Measurements from ENCODE around the gene WDR5. TPM values are rescaled to one million over a fixed set of nuclear protein-coding genes. Genes with fewer than 3 reads are reported as not detected.

Gene WDR5
- total RNA-seq, 1 experiment from 2014 or later: 29.1 TPM

DNA sequence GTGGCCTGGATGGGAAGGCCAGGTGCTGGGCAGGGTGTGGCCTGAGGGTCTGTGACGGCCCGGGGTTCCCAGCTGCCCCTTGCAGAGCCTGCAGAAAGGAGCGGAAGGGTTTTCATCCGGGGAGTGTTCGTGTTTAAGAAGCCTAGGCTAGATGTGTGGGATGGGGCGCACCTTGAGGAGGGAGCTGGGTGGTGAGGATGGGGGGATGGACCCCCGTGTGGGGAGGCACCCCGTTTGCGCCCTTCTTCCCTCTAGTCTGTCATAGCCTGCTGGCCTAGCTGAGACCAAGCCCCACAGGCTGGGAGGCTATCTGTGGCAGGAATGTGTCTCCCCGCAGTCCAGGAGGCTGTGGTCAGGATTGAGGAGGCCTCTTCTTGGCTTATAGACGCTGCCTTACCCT, 16.6 kb downstream of the WDR5 start:
- ChIA-PET POLR2A (ENCODE audit: unreplicated experiment) (no interaction called here), CTCF (no interaction called here)
- no peak overlapping the region for H3K9ac ChIP-seq (ENCODE audit: low read length)
- no peak overlapping the region for H3K27ac ChIP-seq (ENCODE audit: low read length)
- ATAC-seq (no peak), DNase-seq (no peak)
- TF ChIP-seq EZH2phosphoT487 (IDR thresholded peaks at IDR 0.05; ENCODE audit: borderline replicate concordance, low read length) (no peak), EZH2 (IDR thresholded peaks at IDR 0.05; ENCODE audit: low read length, unreplicated experiment) (no peak)
- TF ChIP-seq, protein P1, sequence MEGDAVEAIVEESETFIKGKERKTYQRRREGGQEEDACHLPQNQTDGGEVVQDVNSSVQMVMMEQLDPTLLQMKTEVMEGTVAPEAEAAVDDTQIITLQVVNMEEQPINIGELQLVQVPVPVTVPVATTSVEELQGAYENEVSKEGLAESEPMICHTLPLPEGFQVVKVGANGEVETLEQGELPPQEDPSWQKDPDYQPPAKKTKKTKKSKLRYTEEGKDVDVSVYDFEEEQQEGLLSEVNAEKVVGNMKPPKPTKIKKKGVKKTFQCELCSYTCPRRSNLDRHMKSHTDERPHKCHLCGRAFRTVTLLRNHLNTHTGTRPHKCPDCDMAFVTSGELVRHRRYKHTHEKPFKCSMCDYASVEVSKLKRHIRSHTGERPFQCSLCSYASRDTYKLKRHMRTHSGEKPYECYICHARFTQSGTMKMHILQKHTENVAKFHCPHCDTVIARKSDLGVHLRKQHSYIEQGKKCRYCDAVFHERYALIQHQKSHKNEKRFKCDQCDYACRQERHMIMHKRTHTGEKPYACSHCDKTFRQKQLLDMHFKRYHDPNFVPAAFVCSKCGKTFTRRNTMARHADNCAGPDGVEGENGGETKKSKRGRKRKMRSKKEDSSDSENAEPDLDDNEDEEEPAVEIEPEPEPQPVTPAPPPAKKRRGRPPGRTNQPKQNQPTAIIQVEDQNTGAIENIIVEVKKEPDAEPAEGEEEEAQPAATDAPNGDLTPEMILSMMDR (conservative IDR thresholded peaks at IDR 0.05; ENCODE audit: low read depth, low read length): no peak
- no peaks in the 10 kb centered on the region for H3K79me2 ChIP-seq (ENCODE audit: low read length)
- no peaks in the 10 kb centered on the region for H4K20me1 ChIP-seq (ENCODE audit: low read length)
- H2AFZ ChIP-seq (ENCODE audit: low read length): no peak overlapping the region
- no TSS peak for BruUV-seq (replicated peaks)
- peaks cover 6% of the 10 kb centered on the region for H3K36me3 ChIP-seq (ENCODE audit: low read depth, low read length)
- no peak overlapping the region for H3K4me3 ChIP-seq (ENCODE audit: low read length)
- no peaks in the 10 kb centered on the region for H3K9me2 ChIP-seq (replicated peaks; ENCODE audit: low read length)
- H3K9me3 ChIP-seq (ENCODE audit: low read length): no peaks in the 10 kb centered on the region
- no peaks in the 10 kb centered on the region for H3K4me1 ChIP-seq (ENCODE audit: insufficient read depth, low read length)
- no peaks in the 10 kb centered on the region for H3F3A ChIP-seq (ENCODE audit: low read length, unreplicated experiment)
- intact Hi-C loops (cut with micrococcal nuclease): no loop called here
- no peaks in the 10 kb centered on the region for H3K27me3 ChIP-seq (ENCODE audit: low read length)
- H3K4me2 ChIP-seq (ENCODE audit: low read length): no peak overlapping the region

DNA sequence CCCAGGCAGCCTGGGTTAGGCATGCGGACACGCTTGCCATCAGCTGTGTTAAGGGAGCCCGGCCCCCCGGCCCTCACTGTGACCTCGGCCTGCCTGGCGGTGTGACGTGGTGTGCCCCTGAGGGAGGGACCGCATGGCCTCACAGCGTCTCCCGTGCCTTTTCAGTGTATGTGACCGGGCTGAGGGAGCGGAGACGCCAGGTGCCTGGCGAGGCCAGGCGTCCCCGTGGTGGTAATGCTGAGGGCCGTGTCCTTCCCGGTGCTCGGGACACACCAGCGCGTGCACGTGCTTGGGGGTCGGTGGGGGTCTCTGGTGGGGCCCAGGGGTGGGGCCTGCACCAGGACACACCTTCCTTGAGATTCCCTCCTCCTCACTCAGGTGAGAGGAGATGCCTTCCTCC, 17.6 kb downstream of the WDR5 start:
- H3K9me3 ChIP-seq (ENCODE audit: low read length): no peaks in the 10 kb centered on the region
- DNase-seq (no peak), ATAC-seq (no peak)
- H3K27me3 ChIP-seq (ENCODE audit: low read length): no peaks in the 10 kb centered on the region
- POLR2A ChIA-PET (ENCODE audit: unreplicated experiment): no interaction called here
- H4K20me1 ChIP-seq (ENCODE audit: low read length): no peaks in the 10 kb centered on the region
- H3K9me2 ChIP-seq (replicated peaks; ENCODE audit: low read length): no peaks in the 10 kb centered on the region
- BruUV-seq (replicated peaks): no TSS peak
- no peak overlapping the region for H3K27ac ChIP-seq (ENCODE audit: low read length)
- H3K9ac ChIP-seq (ENCODE audit: low read length): no peak overlapping the region
- no peaks in the 10 kb centered on the region for H3K4me1 ChIP-seq (ENCODE audit: insufficient read depth, low read length)
- no peak overlapping the region for H3K4me3 ChIP-seq (ENCODE audit: low read length)
- CTCF ChIA-PET: no interaction called here
- TF ChIP-seq EZH2phosphoT487 (IDR thresholded peaks at IDR 0.05; ENCODE audit: borderline replicate concordance, low read length) (no peak), EZH2 (IDR thresholded peaks at IDR 0.05; ENCODE audit: low read length, unreplicated experiment) (no peak)
- TF ChIP-seq, protein P1 (conservative IDR thresholded peaks at IDR 0.05; ENCODE audit: low read depth, low read length): no peak
- intact Hi-C loops (cut with micrococcal nuclease): no loop called here
- no peak overlapping the region for H2AFZ ChIP-seq (ENCODE audit: low read length)
- peaks cover 6% of the 10 kb centered on the region for H3K36me3 ChIP-seq (ENCODE audit: low read depth, low read length)
- no peaks in the 10 kb centered on the region for H3K79me2 ChIP-seq (ENCODE audit: low read length)
- H3F3A ChIP-seq (ENCODE audit: low read length, unreplicated experiment): no peaks in the 10 kb centered on the region
- H3K4me2 ChIP-seq (ENCODE audit: low read length): no peak overlapping the region

DNA sequence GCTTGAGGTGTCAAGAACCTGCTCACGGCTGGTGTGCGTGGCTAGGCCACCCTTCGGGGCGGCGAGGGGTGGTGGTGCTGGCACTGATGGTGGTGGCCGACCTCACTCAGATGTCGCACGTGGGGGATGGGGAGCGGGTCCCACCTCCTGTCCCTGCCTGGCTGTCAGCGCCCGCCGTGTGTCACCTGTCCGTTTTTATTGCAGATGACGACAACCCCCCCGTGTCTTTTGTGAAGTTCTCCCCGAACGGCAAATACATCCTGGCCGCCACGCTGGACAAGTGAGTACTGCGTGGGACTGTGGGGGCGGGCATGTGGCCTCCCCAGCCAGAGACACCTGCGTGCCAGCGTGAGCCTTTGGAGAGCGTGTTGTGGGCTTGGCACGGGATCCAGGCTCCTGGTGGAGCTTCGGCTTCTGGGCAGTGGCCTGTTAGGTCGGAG, 18.4 kb downstream of the WDR5 start:
- TF ChIP-seq EZH2phosphoT487 (IDR thresholded peaks at IDR 0.05; ENCODE audit: borderline replicate concordance, low read length) (no peak), EZH2 (IDR thresholded peaks at IDR 0.05; ENCODE audit: low read length, unreplicated experiment) (no peak)
- TF ChIP-seq, protein P1 (conservative IDR thresholded peaks at IDR 0.05; ENCODE audit: low read depth, low read length): no peak
- Histone ChIP-seq H3K9ac (ENCODE audit: low read length) (no peak overlapping the region), H3F3A (ENCODE audit: low read length, unreplicated experiment) (no peaks in the 10 kb centered on the region), H3K27ac (ENCODE audit: low read length) (no peak overlapping the region), H2AFZ (ENCODE audit: low read length) (no peak overlapping the region), H3K9me3 (ENCODE audit: low read length) (no peaks in the 10 kb centered on the region), H3K4me2 (ENCODE audit: low read length) (no peak overlapping the region), H4K20me1 (ENCODE audit: low read length) (no peaks in the 10 kb centered on the region), H3K36me3 (ENCODE audit: low read depth, low read length) (peaks cover 6% of the 10 kb centered on the region), H3K4me3 (ENCODE audit: low read length) (no peak overlapping the region), H3K9me2 (replicated peaks; ENCODE audit: low read length) (no peaks in the 10 kb centered on the region), H3K4me1 (ENCODE audit: insufficient read depth, low read length) (no peaks in the 10 kb centered on the region), H3K27me3 (ENCODE audit: low read length) (no peaks in the 10 kb centered on the region), H3K79me2 (ENCODE audit: low read length) (no peaks in the 10 kb centered on the region)
- no peak for ATAC-seq
- BruUV-seq (replicated peaks): no TSS peak
- ChIA-PET POLR2A (ENCODE audit: unreplicated experiment) (no interaction called here), CTCF (no interaction called here)
- no peak for DNase-seq
- intact Hi-C loops (cut with micrococcal nuclease): no loop called here
